H9 (cell line): ENCODE measurements around the gene KRTAP20-2. TPM values are rescaled to one million over a fixed set of nuclear protein-coding genes. Genes with fewer than 3 reads are reported as not detected.

Source experiments
- DNase-seq: peaks from one replicate; pipeline ENCODE4 v3.0.0-alpha.2; 2017
- H2AFZ ChIP-seq: one replicate; pipeline ENCODE4 v1.6.1; 2013; ENCODE audit warnings: mild to moderate bottlenecking, low read length, control low read depth, moderate library complexity
- H2AK5ac ChIP-seq: 2 replicates; pipeline ENCODE4 v1.6.1; 2013; ENCODE audit warnings: low read length, control low read depth, mixed read lengths; ENCODE audit not compliant: insufficient read length
- H2BK120ac ChIP-seq: one replicate; pipeline ENCODE4 v1.6.1; 2013; ENCODE audit warnings: low read depth, mild to moderate bottlenecking, low read length, control low read depth, inconsistent platforms; ENCODE audit not compliant: poor library complexity, severe bottlenecking
- H2BK12ac ChIP-seq: 2 replicates; pipeline ENCODE4 v1.6.1; 2013; ENCODE audit warnings: low read length, control low read depth, mixed read lengths, low read depth; ENCODE audit not compliant: insufficient read length
- H2BK15ac ChIP-seq: 2 replicates; pipeline ENCODE4 v1.6.1; 2013; ENCODE audit warnings: low read depth, low read length, control low read depth
- H2BK20ac ChIP-seq: one replicate; pipeline ENCODE4 v1.6.1; 2013; ENCODE audit warnings: low read depth, mild to moderate bottlenecking, low read length, control low read depth, inconsistent platforms; ENCODE audit not compliant: poor library complexity, severe bottlenecking
- H2BK5ac ChIP-seq: 2 replicates; pipeline ENCODE4 v1.6.1; 2013; ENCODE audit warnings: low read length, control low read depth, mixed read lengths; ENCODE audit not compliant: insufficient read length
- H3K14ac ChIP-seq: 2 replicates; pipeline ENCODE4 v1.6.1; 2013; ENCODE audit warnings: low read length, control low read depth; ENCODE audit not compliant: insufficient read depth
- H3K18ac ChIP-seq: 2 replicates; pipeline ENCODE4 v1.6.1; 2013; ENCODE audit warnings: low read depth, mild to moderate bottlenecking, mixed read lengths, low read length, control low read depth; ENCODE audit not compliant: insufficient read length
- H3K23ac ChIP-seq: 2 replicates; pipeline ENCODE4 v1.6.1; 2013; ENCODE audit warnings: low read length, control low read depth, mixed read lengths, low read depth; ENCODE audit not compliant: insufficient read length
- H3K23me2 ChIP-seq: 2 replicates; pipeline ENCODE4 v1.6.1; 2013; ENCODE audit warnings: low read depth, mild to moderate bottlenecking, mixed read lengths, low read length, control low read depth; ENCODE audit not compliant: insufficient read length, poor library complexity, severe bottlenecking
- H3K27ac ChIP-seq: 2 replicates; pipeline ENCODE4 v1.5.1; 2013; ENCODE audit warnings: low read length, control low read depth, mixed read lengths, low read depth; ENCODE audit not compliant: insufficient read length
- H3K27me3 ChIP-seq: 2 replicates; pipeline ENCODE4 v1.6.1; 2013; ENCODE audit warnings: low read length, control low read depth, inconsistent platforms; ENCODE audit not compliant: insufficient read depth
- H3K4ac ChIP-seq: 2 replicates; pipeline ENCODE4 v1.6.1; 2013; ENCODE audit warnings: low read depth, mild to moderate bottlenecking, control low read depth, inconsistent platforms, low read length, moderate library complexity
- H3K4me1 ChIP-seq: 2 replicates; pipeline ENCODE4 v1.6.1; 2013; ENCODE audit warnings: low read length, control low read depth, inconsistent platforms; ENCODE audit not compliant: insufficient read depth
- H3K4me2 ChIP-seq: 2 replicates; pipeline ENCODE4 v1.6.1; 2013; ENCODE audit warnings: low read length, control low read depth, mixed read lengths; ENCODE audit not compliant: insufficient read length, insufficient read depth
- H3K56ac ChIP-seq: 2 replicates; pipeline ENCODE4 v1.6.1; 2013; ENCODE audit warnings: low read depth, mild to moderate bottlenecking, mixed read lengths, low read length, control low read depth; ENCODE audit not compliant: insufficient read length
- H3K79me1 ChIP-seq: 2 replicates; pipeline ENCODE4 v1.6.1; 2013; ENCODE audit warnings: low read depth, mild to moderate bottlenecking, moderate library complexity, low read length, control low read depth, inconsistent platforms; ENCODE audit not compliant: insufficient read depth, poor library complexity, severe bottlenecking
- H3K79me2 ChIP-seq: 2 replicates; pipeline ENCODE4 v1.6.1; 2013; ENCODE audit warnings: low read length, control low read depth, inconsistent platforms; ENCODE audit not compliant: insufficient read depth
- H3K9ac ChIP-seq: 2 replicates; pipeline ENCODE4 v1.6.1; 2013; ENCODE audit warnings: low read length, control low read depth, mixed read lengths; ENCODE audit not compliant: insufficient read length; ENCODE audit errors: extremely low read depth
- H3K9me3 ChIP-seq: one replicate; pipeline ENCODE4 v1.6.1; 2013; ENCODE audit warnings: low read depth, low read length, inconsistent platforms; ENCODE audit not compliant: control insufficient read depth
- H3T11ph ChIP-seq: one replicate; pipeline ENCODE4 v1.6.1; 2013; ENCODE audit warnings: mild to moderate bottlenecking, low read length, control low read depth, inconsistent platforms
- H4K20me1 ChIP-seq: one replicate; pipeline ENCODE4 v1.6.1; 2013; ENCODE audit not compliant: control insufficient read depth, insufficient read length, insufficient read depth
- H4K5ac ChIP-seq: 2 replicates; pipeline ENCODE4 v1.6.1; 2013; ENCODE audit warnings: low read depth, mild to moderate bottlenecking, mixed read lengths, low read length, control low read depth; ENCODE audit not compliant: insufficient read length
- H4K8ac ChIP-seq: replicated peaks from 2 replicates; pipeline ENCODE4 v1.6.1; 2013; ENCODE audit warnings: low read length, control low read depth, mixed read lengths, low read depth; ENCODE audit not compliant: insufficient read length
- H4K91ac ChIP-seq: 2 replicates; pipeline ENCODE4 v1.6.1; 2013; ENCODE audit warnings: low read depth, mild to moderate bottlenecking, moderate library complexity, mixed read lengths, low read length, control low read depth; ENCODE audit not compliant: insufficient read length
- H3K27ac Mint-ChIP-seq, 3 experiments: 2 replicates in 2 of 3; 3 replicates in 1 of 3; pipeline ENCODE4 v1.8.0; 2020 to 2021; ENCODE audit warnings: mixed read lengths in 3 of 3, mild to moderate bottlenecking in 1 of 3, moderate library complexity in 1 of 3
- H3K27me3 Mint-ChIP-seq: 2 replicates; pipeline ENCODE4 v1.8.0; 2021; ENCODE audit warnings: low read depth, mild to moderate bottlenecking, moderate library complexity, mixed read lengths
- H3K36me3 Mint-ChIP-seq, 3 experiments: 2 replicates in 2 of 3; 3 replicates in 1 of 3; pipeline ENCODE4 v1.8.0; 2020 to 2021; ENCODE audit warnings: low read depth in 3 of 3, mixed read lengths in 3 of 3; ENCODE audit not compliant: insufficient read depth in 1 of 3
- H3K4me1 Mint-ChIP-seq, 2 experiments: 2 replicates each; pipeline ENCODE4 v1.8.0; 2020; ENCODE audit warnings: mixed read lengths in 2 of 2
- H3K4me3 Mint-ChIP-seq, 2 experiments: 2 replicates in 1 of 2; 3 replicates in 1 of 2; pipeline ENCODE4 v1.8.0; 2020 to 2021; ENCODE audit warnings: mild to moderate bottlenecking in 2 of 2, mixed read lengths in 2 of 2, moderate library complexity in 1 of 2
- H3K9me3 Mint-ChIP-seq, 2 experiments: 2 replicates in 1 of 2; 3 replicates in 1 of 2; pipeline ENCODE4 v1.8.0; 2020; ENCODE audit warnings: mild to moderate bottlenecking in 2 of 2, mixed read lengths in 2 of 2, moderate library complexity in 1 of 2
- WGBS: extraction: QIAGEN DNeasy Blood & Tissue Kit; methylation state at CpG from one replicate; pipeline ENCODE4 v1.1.7; 2013; ENCODE audit warnings: missing lambda C conversion rate, low lambda C conversion rate, mixed read lengths; ENCODE audit not compliant: insufficient read length; ENCODE audit errors: extremely low coverage; 5-methylcytosine and 5-hydroxymethylcytosine counted together
- long read RNA-seq: library from polyadenylated mRNA; unstranded; transcript quantifications from one replicate; pipeline ENCODE4 v2.0.0, GENCODE V29; 2020
- total RNA-seq: library from RNA; stranded (reverse); gene quantifications from 2 replicates; pipeline ENCODE4 v1.2.1, GENCODE V29; 2021
- TF ChIP-seq, protein P1 (sequence below): fragments of 200-600 bp; sonication (generic); conservative IDR thresholded peaks from 3 replicates; pipeline ENCODE4 v1.8.0; 2021; ENCODE audit warnings: antibody characterized with exemption, mild to moderate bottlenecking

The KRTAP20-2 gene
- total RNA-seq = not detected in 2 replicates
- long read RNA-seq = 0 reads

- TF ChIP-seq, protein P1, sequence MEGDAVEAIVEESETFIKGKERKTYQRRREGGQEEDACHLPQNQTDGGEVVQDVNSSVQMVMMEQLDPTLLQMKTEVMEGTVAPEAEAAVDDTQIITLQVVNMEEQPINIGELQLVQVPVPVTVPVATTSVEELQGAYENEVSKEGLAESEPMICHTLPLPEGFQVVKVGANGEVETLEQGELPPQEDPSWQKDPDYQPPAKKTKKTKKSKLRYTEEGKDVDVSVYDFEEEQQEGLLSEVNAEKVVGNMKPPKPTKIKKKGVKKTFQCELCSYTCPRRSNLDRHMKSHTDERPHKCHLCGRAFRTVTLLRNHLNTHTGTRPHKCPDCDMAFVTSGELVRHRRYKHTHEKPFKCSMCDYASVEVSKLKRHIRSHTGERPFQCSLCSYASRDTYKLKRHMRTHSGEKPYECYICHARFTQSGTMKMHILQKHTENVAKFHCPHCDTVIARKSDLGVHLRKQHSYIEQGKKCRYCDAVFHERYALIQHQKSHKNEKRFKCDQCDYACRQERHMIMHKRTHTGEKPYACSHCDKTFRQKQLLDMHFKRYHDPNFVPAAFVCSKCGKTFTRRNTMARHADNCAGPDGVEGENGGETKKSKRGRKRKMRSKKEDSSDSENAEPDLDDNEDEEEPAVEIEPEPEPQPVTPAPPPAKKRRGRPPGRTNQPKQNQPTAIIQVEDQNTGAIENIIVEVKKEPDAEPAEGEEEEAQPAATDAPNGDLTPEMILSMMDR = no peak
- Histone ChIP-seq H2BK5ac (no peak within 1 kb of the TSS), H2BK20ac (no peak within 1 kb of the TSS), H2BK15ac (no peak within 1 kb of the TSS), H3K4ac (no peak within 1 kb of the TSS), H3K18ac (no peak within 1 kb of the TSS), H3K9me3 (no peaks in the 10 kb centered on the region), H3T11ph (no peak within 1 kb of the TSS), H2AK5ac (no peak within 1 kb of the TSS), H3K23me2 (no peaks in the 10 kb centered on the region), H3K14ac (no peak within 1 kb of the TSS), H3K4me1 (no peaks in the 10 kb centered on the region), H4K91ac (no peak within 1 kb of the TSS), H4K20me1 (no peaks in the 10 kb centered on the region), H3K27ac (no peak within 1 kb of the TSS), H2BK120ac (no peak within 1 kb of the TSS), H4K8ac (no peak within 1 kb of the TSS), H3K27me3 (no peaks in the 10 kb centered on the region), H3K79me1 (no peaks in the 10 kb centered on the region), H3K79me2 (no peaks in the 10 kb centered on the region), H3K56ac (no peak within 1 kb of the TSS), H3K23ac (no peak within 1 kb of the TSS), H4K5ac (no peak within 1 kb of the TSS), H2AFZ (no peak within 1 kb of the TSS), H3K4me2 (no peak within 1 kb of the TSS), H2BK12ac (no peak within 1 kb of the TSS), H3K9ac (no peak within 1 kb of the TSS)
- H3K4me1 Mint-ChIP-seq = no peaks in the 10 kb centered on the region
- no peak within 1 kb of the TSS for H3K27ac Mint-ChIP-seq
- no peak for DNase-seq
- no peak within 1 kb of the TSS for H3K4me3 Mint-ChIP-seq
- WGBS = no CpG with 5 or more reads among the region's 1 CpG
- H3K27me3 Mint-ChIP-seq = peaks cover 4% of the 10 kb centered on the region
- H3K9me3 Mint-ChIP-seq = peaks cover 2 to 21% of the 10 kb centered on the region in 2 experiments; a peak in 2 of 5 replicates
- H3K36me3 Mint-ChIP-seq = peaks cover 0 to 34% (median 0%) of the 10 kb centered on the region in 3 experiments; a peak in 2 of 7 replicates
Measured at GRCh38 chr21:30634906-30635305, at the start of gene KRTAP20-2. Gene KRTAP20-2 (plus strand): TSS chr21:30635206. CDS start chr21:30635264, 58 bp downstream.
